SK-N-MC (cell line): Measurements from ENCODE around the gene DYRK3.

Source experiments
- EZH2 ChIP-seq: fragments of 200-600 bp; sonication (generic); IDR thresholded peaks from one replicate; pipeline ENCODE4 v1.6.1; 2017; ENCODE audit warnings: antibody characterized with exemption
- FOXP2 ChIP-seq: optimal IDR thresholded peaks from 2 replicates; pipeline ENCODE3; 2011; ENCODE audit warnings: mild to moderate bottlenecking, moderate library complexity; ENCODE audit not compliant: insufficient read depth; ENCODE audit errors: extremely low read length, control extremely low read depth
- POLR2AphosphoS5 ChIP-seq: IDR thresholded peaks from 2 replicates; pipeline ENCODE4 v1.6.1; 2012; ENCODE audit warnings: mild to moderate bottlenecking, low read depth, low read length, borderline replicate concordance

DNA sequence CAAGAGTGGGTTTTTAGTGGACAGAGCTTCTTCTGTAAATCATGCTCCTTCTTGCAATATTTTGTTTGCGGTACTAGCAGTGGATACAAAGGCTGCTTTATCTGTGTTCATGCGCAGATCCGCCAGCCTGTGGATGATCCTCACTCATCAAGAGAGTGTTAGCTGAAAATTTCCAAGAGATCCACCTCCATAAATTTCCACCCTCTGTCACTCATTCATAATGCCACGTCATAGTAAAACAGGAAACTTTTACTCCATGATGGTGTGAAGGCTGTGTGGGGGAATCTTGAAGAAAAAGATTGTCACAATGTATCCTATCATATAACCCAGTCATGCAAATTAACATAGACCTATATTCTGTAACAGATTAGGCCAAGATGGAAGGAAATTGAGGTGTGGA is 44.9 kb downstream of the DYRK3 start:
- TF ChIP-seq POLR2AphosphoS5 (no peak), EZH2 (no peak), FOXP2 (no peak)
